Panc1 (cell line): ENCODE results near the gene TAF6. TPM values are rescaled to one million over a fixed set of nuclear protein-coding genes. Genes with fewer than 3 reads are reported as not detected.

Experiments used
- ATAC-seq: fragments of 200-7000 bp; cut with Tn5 transposase; 2 replicates; pipeline ENCODE4 v1.9.1; 2020; ENCODE audit warnings: mild to moderate bottlenecking, moderate library complexity
- BruUV-seq: library from RNA; stranded (reverse); fragments of 400-500 nt; replicated peaks from 2 replicates; lab custom pipeline; 2021; lab: Mats Ljungman, UMichigan
- CTCF ChIA-PET: fragments of 300-600 bp; sonication (Branson Sonifier 250); formaldehyde crosslinking; loops from one replicate; lab custom pipeline; 2022; ENCODE audit warnings: antibody characterized with exemption; lab: Charles Lee
- POLR2A ChIA-PET: fragments of 300-600 bp; sonication (Branson Sonifier 250); formaldehyde crosslinking; loops from one replicate; lab custom pipeline; 2022; ENCODE audit warnings: antibody characterized with exemption; lab: Charles Lee
- DNase-seq: peaks from one replicate; pipeline ENCODE4 v3.0.0-alpha.2; 2010; ENCODE audit warnings: low read depth, low spot score
- H3K27ac ChIP-seq: 2 replicates; pipeline ENCODE4 v1.5.1; 2011; ENCODE audit warnings: mild to moderate bottlenecking, low read length, inconsistent platforms
- H3K27me3 ChIP-seq: fragments of 200-500 bp; sonication (Bioruptor generic); 2 replicates; pipeline ENCODE4 v1.6.0; 2014; ENCODE audit warnings: low read length, inconsistent platforms; ENCODE audit not compliant: control insufficient read depth, insufficient read depth
- H3K36me3 ChIP-seq: fragments of 200-500 bp; sonication (Bioruptor generic); 2 replicates; pipeline ENCODE4 v1.5.1; 2014; ENCODE audit warnings: inconsistent platforms, mild to moderate bottlenecking, low read length, moderate library complexity; ENCODE audit not compliant: control insufficient read depth, insufficient read depth
- H3K4me1 ChIP-seq: 2 replicates; pipeline ENCODE4 v1.5.1; 2011; ENCODE audit warnings: inconsistent platforms, mild to moderate bottlenecking, low read length, moderate library complexity; ENCODE audit not compliant: control insufficient read depth, insufficient read depth
- H3K4me3 ChIP-seq, 2 experiments: 2 replicates each; pipeline ENCODE4 v1.5.1; 2011 to 2012; ENCODE audit warnings: low read depth in 2 of 2, low read length in 2 of 2, mild to moderate bottlenecking in 2 of 2, inconsistent platforms in 1 of 2, moderate library complexity in 1 of 2
- H3K9me3 ChIP-seq: fragments of 200-500 bp; sonication (Bioruptor generic); 2 replicates; pipeline ENCODE4 v1.5.1; 2014; ENCODE audit warnings: low read depth, mild to moderate bottlenecking, inconsistent platforms, low read length, moderate library complexity; ENCODE audit not compliant: control insufficient read depth, insufficient read depth
- POLR2AphosphoS5 ChIP-seq: IDR thresholded peaks from 2 replicates; pipeline ENCODE4 v1.6.1; 2012; ENCODE audit warnings: mild to moderate bottlenecking, low read depth, low read length, moderate library complexity
- SIN3A ChIP-seq: IDR thresholded peaks from 2 replicates; pipeline ENCODE4 v1.6.1; 2012; ENCODE audit warnings: low read depth, mild to moderate bottlenecking, low read length, moderate library complexity, borderline replicate concordance; ENCODE audit not compliant: insufficient read depth
- TCF7L2 ChIP-seq: IDR thresholded peaks from 2 replicates; pipeline ENCODE4 v1.6.1; 2011; ENCODE audit warnings: mild to moderate bottlenecking, low read depth, low read length, inconsistent platforms
- in situ Hi-C: cut with HindIII; loops from 2 replicates; pipeline ENCODE4 v1.10.0; 2016; ENCODE audit warnings: low sequenced_read_pairs, low pct_unique_long_range_greater_than_20kb
- intact Hi-C: fragments of 100-400 bp; cut with micrococcal nuclease; formaldehyde crosslinking; loops from one replicate; pipeline ENCODE4 v1.10.0; 2022; ENCODE audit not compliant: unreplicated experiment
- total RNA-seq: library from RNA; stranded (reverse); gene quantifications from one replicate; pipeline ENCODE4 v1.2.1, GENCODE V29; 2021; ENCODE audit not compliant: unreplicated experiment
- TF ChIP-seq, protein P1 (sequence below), 2 experiments: IDR thresholded peaks; 2 replicates each; pipeline ENCODE4 v1.6.1; 2011 to 2012; ENCODE audit warnings: low read depth in 2 of 2, control low read depth in 1 of 2, low read length in 1 of 2, mild to moderate bottlenecking in 1 of 2, moderate library complexity in 1 of 2; ENCODE audit not compliant: insufficient read depth in 1 of 2
- TF ChIP-seq, protein P2 (sequence below): fragments of 450-650 bp; IDR thresholded peaks from 2 replicates; pipeline ENCODE4 v1.5.1; 2017; ENCODE audit warnings: mild to moderate bottlenecking

TAF6 gene
- total RNA-seq, 1 experiment from 2014 or later, result 92.3 TPM

DNA sequence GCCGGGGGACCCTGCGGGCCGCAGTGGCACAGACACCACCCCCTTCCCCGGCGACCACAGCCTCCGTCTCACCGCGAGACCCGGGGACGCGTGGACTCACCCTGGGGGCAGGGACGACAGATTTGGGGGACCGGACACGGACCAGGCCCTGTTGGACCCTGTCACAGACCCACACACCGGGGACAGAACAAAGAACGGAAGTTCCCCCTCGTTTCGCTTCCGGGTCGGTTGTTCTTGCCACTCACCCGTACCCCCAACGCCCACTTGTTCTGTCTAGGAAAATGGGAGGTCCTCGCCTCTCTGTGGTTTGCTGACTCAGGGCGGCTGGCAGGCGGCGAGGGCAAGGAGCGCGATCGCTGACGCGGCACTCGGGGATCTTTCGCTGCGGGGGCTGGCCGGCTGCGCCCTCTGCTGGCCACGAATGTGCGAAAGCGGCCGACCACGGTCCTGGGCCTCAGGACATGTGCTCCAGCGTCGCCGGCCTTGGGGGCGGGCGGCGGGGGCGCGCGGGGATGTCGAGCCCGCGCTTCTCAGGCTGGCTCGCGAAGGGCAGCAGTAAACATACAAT lies 37.5 kb downstream of the TAF6 start, which contains the start of gene ZNF3:
ZNF3 (minus strand) TSS at position 189 of the 568 bp plus-strand sequence. CDS start 4,366 bp downstream, outside the sequence.
- DNase-seq (peak; percentile 100), ATAC-seq (peak; percentile 97)
- BruUV-seq, result no TSS peak
- Histone ChIP-seq H3K9me3 (peaks cover 7% of the 10 kb centered on the region; the same call in 1 of the 2 replicates), H3K36me3 (peaks cover 12% of the 10 kb centered on the region), H3K27me3 (no peaks in the 10 kb centered on the region), H3K4me3 (peak within 1 kb of the TSS; percentile 76 to 99), H3K27ac (peak within 1 kb of the TSS; percentile 91), H3K4me1 (peaks cover 9% of the 10 kb centered on the region)
- in situ Hi-C loops, result no loop called here
- ChIA-PET POLR2A (no interaction called here), CTCF (no interaction called here)
- intact Hi-C loops, result loop anchor here (10.0 kb wide), 1 partner anchor 87 kb away; no protein-coding TSS in a partner anchor
- TF ChIP-seq, protein P1, sequence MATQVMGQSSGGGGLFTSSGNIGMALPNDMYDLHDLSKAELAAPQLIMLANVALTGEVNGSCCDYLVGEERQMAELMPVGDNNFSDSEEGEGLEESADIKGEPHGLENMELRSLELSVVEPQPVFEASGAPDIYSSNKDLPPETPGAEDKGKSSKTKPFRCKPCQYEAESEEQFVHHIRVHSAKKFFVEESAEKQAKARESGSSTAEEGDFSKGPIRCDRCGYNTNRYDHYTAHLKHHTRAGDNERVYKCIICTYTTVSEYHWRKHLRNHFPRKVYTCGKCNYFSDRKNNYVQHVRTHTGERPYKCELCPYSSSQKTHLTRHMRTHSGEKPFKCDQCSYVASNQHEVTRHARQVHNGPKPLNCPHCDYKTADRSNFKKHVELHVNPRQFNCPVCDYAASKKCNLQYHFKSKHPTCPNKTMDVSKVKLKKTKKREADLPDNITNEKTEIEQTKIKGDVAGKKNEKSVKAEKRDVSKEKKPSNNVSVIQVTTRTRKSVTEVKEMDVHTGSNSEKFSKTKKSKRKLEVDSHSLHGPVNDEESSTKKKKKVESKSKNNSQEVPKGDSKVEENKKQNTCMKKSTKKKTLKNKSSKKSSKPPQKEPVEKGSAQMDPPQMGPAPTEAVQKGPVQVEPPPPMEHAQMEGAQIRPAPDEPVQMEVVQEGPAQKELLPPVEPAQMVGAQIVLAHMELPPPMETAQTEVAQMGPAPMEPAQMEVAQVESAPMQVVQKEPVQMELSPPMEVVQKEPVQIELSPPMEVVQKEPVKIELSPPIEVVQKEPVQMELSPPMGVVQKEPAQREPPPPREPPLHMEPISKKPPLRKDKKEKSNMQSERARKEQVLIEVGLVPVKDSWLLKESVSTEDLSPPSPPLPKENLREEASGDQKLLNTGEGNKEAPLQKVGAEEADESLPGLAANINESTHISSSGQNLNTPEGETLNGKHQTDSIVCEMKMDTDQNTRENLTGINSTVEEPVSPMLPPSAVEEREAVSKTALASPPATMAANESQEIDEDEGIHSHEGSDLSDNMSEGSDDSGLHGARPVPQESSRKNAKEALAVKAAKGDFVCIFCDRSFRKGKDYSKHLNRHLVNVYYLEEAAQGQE (IDR thresholded peaks at IDR 0.05; ENCODE audit: insufficient read depth in 1 of 2, low read depth in 2 of 2, low read length in 1 of 2), result no peak; a peak in 1 of 4 replicates
- peak; percentile 85 for TF ChIP-seq SIN3A
- peak; percentile 60 for TF ChIP-seq TCF7L2
- TF ChIP-seq POLR2AphosphoS5, result peak; percentile 86
- TF ChIP-seq, protein P2, sequence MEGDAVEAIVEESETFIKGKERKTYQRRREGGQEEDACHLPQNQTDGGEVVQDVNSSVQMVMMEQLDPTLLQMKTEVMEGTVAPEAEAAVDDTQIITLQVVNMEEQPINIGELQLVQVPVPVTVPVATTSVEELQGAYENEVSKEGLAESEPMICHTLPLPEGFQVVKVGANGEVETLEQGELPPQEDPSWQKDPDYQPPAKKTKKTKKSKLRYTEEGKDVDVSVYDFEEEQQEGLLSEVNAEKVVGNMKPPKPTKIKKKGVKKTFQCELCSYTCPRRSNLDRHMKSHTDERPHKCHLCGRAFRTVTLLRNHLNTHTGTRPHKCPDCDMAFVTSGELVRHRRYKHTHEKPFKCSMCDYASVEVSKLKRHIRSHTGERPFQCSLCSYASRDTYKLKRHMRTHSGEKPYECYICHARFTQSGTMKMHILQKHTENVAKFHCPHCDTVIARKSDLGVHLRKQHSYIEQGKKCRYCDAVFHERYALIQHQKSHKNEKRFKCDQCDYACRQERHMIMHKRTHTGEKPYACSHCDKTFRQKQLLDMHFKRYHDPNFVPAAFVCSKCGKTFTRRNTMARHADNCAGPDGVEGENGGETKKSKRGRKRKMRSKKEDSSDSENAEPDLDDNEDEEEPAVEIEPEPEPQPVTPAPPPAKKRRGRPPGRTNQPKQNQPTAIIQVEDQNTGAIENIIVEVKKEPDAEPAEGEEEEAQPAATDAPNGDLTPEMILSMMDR, result peak; percentile 98

GRCh38 chr7:100080907-100081534 lies 38.1 kb downstream of the TAF6 start:
- H3K27ac ChIP-seq, result peak overlapping the region; percentile 91
- H3K9me3 ChIP-seq, result peaks cover 10% of the 10 kb centered on the region; the same call in 1 of the 2 replicates
- DNase-seq, result no peak
- TF ChIP-seq, protein P2, result no peak
- TF ChIP-seq TCF7L2, result no peak
- TF ChIP-seq SIN3A, result no peak
- TF ChIP-seq, protein P1 (IDR thresholded peaks at IDR 0.05; ENCODE audit: insufficient read depth in 1 of 2, low read depth in 2 of 2, low read length in 1 of 2), result no peak
- TF ChIP-seq POLR2AphosphoS5, result no peak
- TSS peak; percentile 83 for BruUV-seq
- peaks cover 12% of the 10 kb centered on the region for H3K36me3 ChIP-seq
- peak overlapping the region; percentile 76 to 99 for H3K4me3 ChIP-seq
- no peaks in the 10 kb centered on the region for H3K27me3 ChIP-seq
- in situ Hi-C loops, result no loop called here
- ATAC-seq, result peak; percentile 6
- ChIA-PET CTCF (no interaction called here), POLR2A (interaction anchor here (0.7 kb wide), 1 partner anchor 11 kb away, joined by 5 read pairs; no protein-coding TSS in a partner anchor)
- peaks cover 9% of the 10 kb centered on the region for H3K4me1 ChIP-seq
- intact Hi-C loops, result loop anchor here (10.0 kb wide), 1 partner anchor 86 kb away; no protein-coding TSS in a partner anchor
